Thoracic aorta (tissue), 2 donors: ENCODE results near the gene GEMIN4. TPM values are rescaled to one million over a fixed set of nuclear protein-coding genes. Genes with fewer than 3 reads are reported as not detected.
A peak's percentile ranks its signal among the peaks of the same experiment; 100 is the strongest.
"Not testable (repeated sequence)": the region's sequence is repeated elsewhere in the genome, so short reads cannot be mapped to it uniquely, and the experiment has no call there.

Experiments
- ATAC-seq: fragments of 150-250 bp; one replicate; pipeline ENCODE4 v1.8.0; 2017; ENCODE audit warnings: low read depth; ENCODE audit not compliant: insufficient number of reproducible peaks, low FRiP score
- DNase-seq: peaks from one replicate; pipeline ENCODE4 v3.0.0-alpha.2; 2020; ENCODE audit warnings: low spot score
- H3K27ac ChIP-seq, 2 donors: fragments of 200-600 bp; sonication (generic); 1 replicate in 1 of 2; 2 replicates in 1 of 2; pipeline ENCODE4 v1.5.1; 2016; ENCODE audit warnings: mild to moderate bottlenecking in 2 of 2, moderate library complexity in 2 of 2
- H3K27me3 ChIP-seq: fragments of 200-600 bp; sonication (generic); replicated peaks from 2 replicates; pipeline ENCODE4 v1.6.0; 2016; ENCODE audit warnings: mild to moderate bottlenecking; ENCODE audit not compliant: insufficient read depth
- H3K36me3 ChIP-seq: fragments of 200-600 bp; sonication (generic); one replicate; pipeline ENCODE4 v1.5.1; 2016
- H3K4me1 ChIP-seq, 2 donors: fragments of 200-600 bp; sonication (generic); 1 replicate in 1 of 2; 2 replicates in 1 of 2; pipeline versions ENCODE4 v1.5.1 to v1.6.0; 2016; ENCODE audit warnings: low read depth in 2 of 2, mild to moderate bottlenecking in 1 of 2; ENCODE audit not compliant: control insufficient read depth in 1 of 2
- H3K4me3 ChIP-seq: fragments of 200-600 bp; sonication (generic); 2 replicates; pipeline ENCODE4 v1.5.1; 2016; ENCODE audit warnings: mild to moderate bottlenecking
- H3K9me3 ChIP-seq: fragments of 200-600 bp; sonication (generic); 2 replicates; pipeline ENCODE4 v1.5.1; 2016
- CTCF ChIP-seq: fragments of 200-600 bp; sonication (generic); IDR thresholded peaks from one replicate; pipeline ENCODE4 v1.5.1; 2019; ENCODE audit warnings: antibody characterized with exemption
- total RNA-seq, 2 donors: library from RNA; depleted of rRNA; stranded (reverse); fragments of >200 nt; gene quantifications; one replicate each; pipeline versions ENCODE4 v1.1.0 to v1.2.3, GENCODE V29; 2016

Gene GEMIN4
- total RNA-seq, 2 donors from 2014 or later = 15.4 to 19.6 TPM

- DNase-seq (no peak), ATAC-seq (no peak)
- Histone ChIP-seq H3K4me1 (peaks cover 0 to 4% of the 10 kb centered on the region in 2 donors), H3K27me3 (no peaks in the 10 kb centered on the region), H3K27ac (no peak overlapping the region), H3K36me3 (peaks cover 29% of the 10 kb centered on the region), H3K9me3 (no peaks in the 10 kb centered on the region), H3K4me3 (no peak overlapping the region)
- no peak for TF ChIP-seq CTCF
These were observed 40.2 kb upstream of the GEMIN4 start for GRCh38 chr17:792277-792676.

GRCh38 chr17:791829-792228, 39.8 kb upstream of the GEMIN4 start:
- no peak for DNase-seq
- TF ChIP-seq CTCF = no peak
- H3K4me3 ChIP-seq = no peak overlapping the region
- no peak for ATAC-seq
- peaks cover 31% of the 10 kb centered on the region for H3K36me3 ChIP-seq
- H3K9me3 ChIP-seq = no peaks in the 10 kb centered on the region
- H3K27me3 ChIP-seq = no peaks in the 10 kb centered on the region
- no peak overlapping the region for H3K27ac ChIP-seq
- H3K4me1 ChIP-seq = peaks cover 0 to 4% of the 10 kb centered on the region in 2 donors

GRCh38 chr17:790874-791247, 38.8 kb upstream of the GEMIN4 start:
- H3K27me3 ChIP-seq, ATAC-seq, H3K4me1 ChIP-seq, DNase-seq, H3K9me3 ChIP-seq: not testable (repeated sequence)
- H3K4me3 ChIP-seq = peak overlapping the region; percentile 24
- H3K36me3 ChIP-seq = peaks cover 31% of the 10 kb centered on the region
- peak overlapping the region in 1 of 2 donors; percentile 46 for H3K27ac ChIP-seq

GRCh38 chr17:789931-790873, 38.1 kb upstream of the GEMIN4 start:
- not testable (repeated sequence) for ATAC-seq, H3K9me3 ChIP-seq, H3K27me3 ChIP-seq, H3K4me1 ChIP-seq, H3K4me3 ChIP-seq, DNase-seq
- H3K36me3 ChIP-seq = peaks cover 31% of the 10 kb centered on the region
- H3K27ac ChIP-seq = peak overlapping the region in 1 of 2 donors; percentile 57

- DNase-seq (no peak), ATAC-seq (no peak)
- H3K4me3 ChIP-seq = no peak overlapping the region
- no peak for TF ChIP-seq CTCF
- peaks cover 31% of the 10 kb centered on the region for H3K36me3 ChIP-seq
- H3K27me3 ChIP-seq = no peaks in the 10 kb centered on the region
- H3K27ac ChIP-seq = peak overlapping the region in 1 of 2 donors; percentile 57
- peaks cover 0 to 2% of the 10 kb centered on the region in 2 donors for H3K4me1 ChIP-seq
- H3K9me3 ChIP-seq = no peaks in the 10 kb centered on the region
These were observed 37.2 kb upstream of the GEMIN4 start for GRCh38 chr17:789160-789840.

- H3K27me3 ChIP-seq = no peaks in the 10 kb centered on the region
- peaks cover 31% of the 10 kb centered on the region for H3K36me3 ChIP-seq
- no peak overlapping the region for H3K27ac ChIP-seq
- no peaks in the 10 kb centered on the region for H3K9me3 ChIP-seq
- peaks cover 3 to 9% of the 10 kb centered on the region in 2 donors for H3K4me1 ChIP-seq
- DNase-seq = no peak
- no peak for ATAC-seq
- H3K4me3 ChIP-seq = no peak overlapping the region
- no peak for TF ChIP-seq CTCF
These were observed 36.5 kb upstream of the GEMIN4 start for GRCh38 chr17:788551-788950.
